Lower lobe of right lung (tissue), 2 donors: ENCODE data around the gene LRRTM3. TPM values are rescaled to one million over a fixed set of nuclear protein-coding genes. Genes with fewer than 3 reads are reported as not detected.

Experiments
- ATAC-seq, 2 donors: fragments of 200-7000 bp; cut with Tn5 transposase; one replicate each; pipeline ENCODE4 v1.9.1; 2020 to 2022; ENCODE audit warnings: mild to moderate bottlenecking in 2 of 2, moderate library complexity in 2 of 2
- DNase-seq: peaks from one replicate; pipeline ENCODE4 v3.0.0-alpha.2; 2020
- H3K27ac ChIP-seq: fragments of 200-600 bp; one replicate; pipeline ENCODE4 v1.8.0; 2022
- H3K27me3 ChIP-seq: fragments of 200-600 bp; one replicate; pipeline ENCODE4 v1.8.0; 2022; ENCODE audit warnings: low read depth
- H3K36me3 ChIP-seq: fragments of 200-600 bp; one replicate; pipeline ENCODE4 v1.8.0; 2022; ENCODE audit warnings: mild to moderate bottlenecking
- H3K4me1 ChIP-seq: fragments of 200-600 bp; one replicate; pipeline ENCODE4 v1.8.0; 2022
- H3K4me3 ChIP-seq: fragments of 200-600 bp; one replicate; pipeline ENCODE4 v1.8.0; 2022; ENCODE audit warnings: mild to moderate bottlenecking
- H3K9me3 ChIP-seq: fragments of 200-600 bp; one replicate; pipeline ENCODE4 v1.8.0; 2022
- CTCF ChIP-seq: fragments of 200-600 bp; IDR thresholded peaks from one replicate; pipeline ENCODE4 v1.8.0; 2022; ENCODE audit warnings: antibody characterized with exemption, mild to moderate bottlenecking
- intact Hi-C: fragments of 100-400 bp; cut with DNase I; formaldehyde crosslinking; loops from one replicate; pipeline ENCODE4 v1.11.0; 2022
- total RNA-seq: library from RNA; stranded (reverse); fragmentation: NEBNext Ultra II Directional; extraction: Animal tissue kit (Norgen Biotek cat#: 25700); gene quantifications from one replicate; pipeline ENCODE4 v1.2.1, GENCODE V29; 2021
- donor health status: DM: no; HTN: yes; CAD: no; lungs with severe emphysema.

LRRTM3 gene
- total RNA-seq, 1 donor from 2014 or later, result not detected

DNA sequence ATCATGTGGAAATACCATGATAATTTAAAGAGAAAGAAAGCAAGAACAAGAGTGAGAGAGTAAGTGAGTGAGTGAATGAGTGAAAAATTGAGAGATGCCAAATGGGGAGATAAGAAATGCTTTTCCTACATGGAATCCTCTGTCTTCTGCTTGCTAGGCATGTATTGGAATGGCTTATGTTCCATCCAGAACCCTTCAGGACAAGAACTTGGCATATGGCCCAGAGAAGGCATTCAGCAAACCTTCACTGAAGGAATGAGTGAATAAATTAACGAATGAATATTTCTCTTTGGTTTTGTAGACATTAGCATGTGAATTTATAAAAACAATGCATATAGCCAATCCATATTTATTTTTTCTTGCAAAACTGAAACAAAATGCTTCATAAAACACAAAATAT, 162.2 kb downstream of the LRRTM3 start:
- Histone ChIP-seq H3K9me3 (no peaks in the 10 kb centered on the region), H3K27ac (no peak overlapping the region), H3K36me3 (no peaks in the 10 kb centered on the region), H3K27me3 (no peaks in the 10 kb centered on the region), H3K4me3 (no peak overlapping the region), H3K4me1 (no peaks in the 10 kb centered on the region)
- ATAC-seq (no peak), DNase-seq (no peak)
- no peak for TF ChIP-seq CTCF
- intact Hi-C loops, result no loop called here

GRCh38 chr10:67095531-67095930, 169.7 kb downstream of the LRRTM3 start:
- Histone ChIP-seq H3K27ac (no peak overlapping the region), H3K27me3 (no peaks in the 10 kb centered on the region), H3K4me1 (no peaks in the 10 kb centered on the region), H3K36me3 (no peaks in the 10 kb centered on the region), H3K9me3 (no peaks in the 10 kb centered on the region), H3K4me3 (no peak overlapping the region)
- no peak for DNase-seq
- intact Hi-C loops, result no loop called here
- ATAC-seq, result no peak
- TF ChIP-seq CTCF, result no peak

DNA sequence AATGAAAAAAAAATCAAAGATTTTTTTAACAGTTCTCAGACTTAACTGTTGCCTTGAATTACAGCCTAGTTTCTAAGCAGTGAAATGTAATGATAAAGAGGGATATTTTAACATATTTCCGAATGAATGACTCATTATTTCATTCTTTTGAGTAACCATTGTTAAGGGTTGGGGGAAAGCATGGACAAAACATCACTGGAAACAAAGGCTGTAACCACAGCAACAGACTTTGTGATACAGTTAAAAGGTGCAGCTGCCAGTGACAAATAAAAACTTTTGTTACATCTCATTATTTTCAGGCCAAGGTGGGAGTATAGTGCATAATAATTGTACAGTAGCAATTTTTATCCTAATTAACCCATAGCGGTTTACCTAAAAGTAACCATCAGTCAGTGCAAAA, 172.6 kb downstream of the LRRTM3 start:
- no peaks in the 10 kb centered on the region for H3K36me3 ChIP-seq
- intact Hi-C loops, result no loop called here
- H3K4me1 ChIP-seq, result no peaks in the 10 kb centered on the region
- H3K4me3 ChIP-seq, result no peak overlapping the region
- H3K27ac ChIP-seq, result no peak overlapping the region
- no peaks in the 10 kb centered on the region for H3K9me3 ChIP-seq
- ATAC-seq (no peak), DNase-seq (no peak)
- no peaks in the 10 kb centered on the region for H3K27me3 ChIP-seq
- no peak for TF ChIP-seq CTCF

DNA sequence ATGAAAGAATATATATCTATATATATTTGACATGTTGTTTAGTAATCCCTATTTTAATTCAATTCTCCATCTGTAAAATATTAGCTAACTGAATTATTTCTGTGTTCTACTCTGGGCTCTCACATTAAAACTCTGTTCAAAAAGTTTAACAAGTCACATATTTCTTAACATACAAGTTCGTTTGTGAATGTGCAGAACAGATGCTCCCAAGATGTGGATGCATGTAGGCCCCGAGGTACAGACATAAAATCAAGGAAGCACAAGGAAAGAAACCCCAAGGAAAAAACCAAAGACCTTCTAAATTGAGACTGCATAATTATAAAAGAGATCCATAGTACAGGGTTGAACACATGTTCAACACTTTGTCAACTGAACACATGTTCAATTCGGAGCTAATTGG, 175.1 kb downstream of the LRRTM3 start:
- Histone ChIP-seq H3K27me3 (no peaks in the 10 kb centered on the region), H3K4me1 (no peaks in the 10 kb centered on the region), H3K36me3 (no peaks in the 10 kb centered on the region), H3K27ac (no peak overlapping the region), H3K4me3 (no peak overlapping the region), H3K9me3 (no peaks in the 10 kb centered on the region)
- DNase-seq (no peak), ATAC-seq (no peak)
- intact Hi-C loops, result no loop called here
- no peak for TF ChIP-seq CTCF

- intact Hi-C loops, result no loop called here
- ATAC-seq, result no peak
Observed at GRCh38 chr10:67107670-67108069, 181.8 kb downstream of the LRRTM3 start.

More at GRCh38 chr10:67107670-67108069, 181.8 kb downstream of the LRRTM3 start:
- H3K4me3 ChIP-seq, result no peak overlapping the region
- TF ChIP-seq CTCF, result no peak
- no peaks in the 10 kb centered on the region for H3K4me1 ChIP-seq
- H3K27ac ChIP-seq, result no peak overlapping the region
- no peaks in the 10 kb centered on the region for H3K9me3 ChIP-seq
- no peak for DNase-seq
- H3K36me3 ChIP-seq, result no peaks in the 10 kb centered on the region
- no peaks in the 10 kb centered on the region for H3K27me3 ChIP-seq
